ENCODE measurements around the gene POLR3G.

POLR3G gene

GRCh38 chr5:90474235-90475107, at the start of gene POLR3G, which contains the start of gene MBLAC2:
Gene POLR3G, plus strand, starts transcription at chr5:90474864. Its CDS starts 10,704 bp downstream, at chr5:90485568.
Gene MBLAC2, minus strand, starts transcription at chr5:90474771. Its CDS starts 479 bp downstream, at chr5:90474292.
- peak; percentile 94 for DNase-seq (ENCODE audit: low spot score)

- peak; percentile 39 for DNase-seq (ENCODE audit: low spot score)
Observed at GRCh38 chr5:90434116-90434714, 40.4 kb upstream of the POLR3G start.

GRCh38 chr5:90437663-90438062, 37.0 kb upstream of the POLR3G start:
- no peak for DNase-seq (ENCODE audit: low spot score)

- DNase-seq (ENCODE audit: low spot score) = no peak
Observed at GRCh38 chr5:90438100-90438499, 36.6 kb upstream of the POLR3G start.

GRCh38 chr5:90440644-90441043, 34.0 kb upstream of the POLR3G start:
- no peak for DNase-seq (ENCODE audit: low spot score)

GRCh38 chr5:90446961-90447360, 27.7 kb upstream of the POLR3G start:
- no peak for DNase-seq (ENCODE audit: low spot score)

GRCh38 chr5:90461288-90461687, 13.4 kb upstream of the POLR3G start:
- DNase-seq (ENCODE audit: low spot score) = no peak

GRCh38 chr5:90472783-90473395, 1.8 kb upstream of the POLR3G start:
- DNase-seq (ENCODE audit: low spot score) = no peak

GRCh38 chr5:90473396-90474234, 1.0 kb upstream of the POLR3G start:
- peak; percentile 48 for DNase-seq (ENCODE audit: low spot score)

GRCh38 chr5:90475436-90475980, 844 bp downstream of the POLR3G start:
- DNase-seq (ENCODE audit: low spot score) = no peak

GRCh38 chr5:90476391-90476790, 1.7 kb downstream of the POLR3G start:
- no peak for DNase-seq (ENCODE audit: low spot score)

GRCh38 chr5:90477073-90477472, 2.4 kb downstream of the POLR3G start:
- peak; percentile 18 for DNase-seq (ENCODE audit: low spot score)

- no peak for DNase-seq (ENCODE audit: low spot score)
Observed at GRCh38 chr5:90477621-90478215, 3.1 kb downstream of the POLR3G start.

- DNase-seq (ENCODE audit: low spot score) = no peak
Observed at GRCh38 chr5:90479611-90480385, 5.1 kb downstream of the POLR3G start.

- no peak for DNase-seq (ENCODE audit: low spot score)
Observed at GRCh38 chr5:90480699-90481098, 6.0 kb downstream of the POLR3G start.

GRCh38 chr5:90483206-90483605, 8.5 kb downstream of the POLR3G start:
- no peak for DNase-seq (ENCODE audit: low spot score)

GRCh38 chr5:90484540-90484939, 9.9 kb downstream of the POLR3G start:
- DNase-seq (ENCODE audit: low spot score) = no peak

GRCh38 chr5:90488791-90489190, 14.1 kb downstream of the POLR3G start:
- no peak for DNase-seq (ENCODE audit: low spot score)

- no peak for DNase-seq (ENCODE audit: low spot score)
Observed at GRCh38 chr5:90494043-90494442, 19.4 kb downstream of the POLR3G start.

- no peak for DNase-seq (ENCODE audit: low spot score)
Observed at GRCh38 chr5:90495146-90495545, 20.5 kb downstream of the POLR3G start.

All from kidney tubule cell (primary cell).